WTC11 (cell line): ENCODE measurements around the gene DCD.

Experiments
- CREB1 ChIP-seq: sonication (generic); formaldehyde crosslinking; IDR thresholded peaks from 2 replicates; pipeline ENCODE4 v1.8.0; 2023; ENCODE audit warnings: mild to moderate bottlenecking, missing genetic modification reagents
- CTCF ChIP-seq: fragments of 200-600 bp; IDR thresholded peaks from 2 replicates; pipeline ENCODE4 v1.8.0; 2022; ENCODE audit warnings: antibody characterized with exemption
- EMX1 ChIP-seq: fragments of 250-450 bp; sonication (Bioruptor Pico); IDR thresholded peaks from 2 replicates; pipeline ENCODE4 v1.8.0; 2021; ENCODE audit warnings: mild to moderate bottlenecking
- GRHL2 ChIP-seq: fragments of 250-450 bp; sonication (Bioruptor Pico); IDR thresholded peaks from 2 replicates; pipeline ENCODE4 v1.8.0; 2022; ENCODE audit warnings: mild to moderate bottlenecking, moderate library complexity; ENCODE audit not compliant: insufficient replicate concordance, severe bottlenecking
- KAT7 ChIP-seq: sonication (generic); formaldehyde crosslinking; IDR thresholded peaks from 2 replicates; pipeline ENCODE4 v1.8.1; 2023; ENCODE audit warnings: missing genetic modification reagents, mild to moderate bottlenecking, borderline replicate concordance
- USF2 ChIP-seq: sonication (generic); formaldehyde crosslinking; IDR thresholded peaks from 2 replicates; pipeline ENCODE4 v1.8.1; 2023; ENCODE audit warnings: mild to moderate bottlenecking, missing genetic modification reagents, moderate library complexity
- ZBTB21 ChIP-seq: sonication (generic); formaldehyde crosslinking; IDR thresholded peaks from 2 replicates; pipeline ENCODE4 v1.8.1; 2023; ENCODE audit warnings: mild to moderate bottlenecking, missing genetic modification reagents, borderline replicate concordance
- ZNF138 ChIP-seq: sonication (generic); formaldehyde crosslinking; conservative IDR thresholded peaks from 2 replicates; pipeline ENCODE4 v1.8.1; 2022; ENCODE audit warnings: mild to moderate bottlenecking, moderate library complexity, missing genetic modification reagents
- TF ChIP-seq, protein P1 (sequence below): fragments of 250-450 bp; sonication (Bioruptor Pico); IDR thresholded peaks from 2 replicates; pipeline ENCODE4 v2.1.2; 2022; ENCODE audit warnings: mild to moderate bottlenecking, moderate library complexity
- TF ChIP-seq, protein P2 (sequence below): sonication (generic); formaldehyde crosslinking; IDR thresholded peaks from 2 replicates; pipeline ENCODE4 v1.8.0; 2022; ENCODE audit warnings: mild to moderate bottlenecking, missing genetic modification reagents

- TF ChIP-seq GRHL2 (CRISPR knock-in tag) (no peak), CREB1 (CRISPR knock-in tag) (no peak), CTCF (no peak), ZNF138 (no peak), EMX1 (CRISPR knock-in tag) (no peak), KAT7 (no peak), ZBTB21 (CRISPR knock-in tag) (no peak), USF2 (CRISPR knock-in tag) (no peak)
- TF ChIP-seq, protein P1, sequence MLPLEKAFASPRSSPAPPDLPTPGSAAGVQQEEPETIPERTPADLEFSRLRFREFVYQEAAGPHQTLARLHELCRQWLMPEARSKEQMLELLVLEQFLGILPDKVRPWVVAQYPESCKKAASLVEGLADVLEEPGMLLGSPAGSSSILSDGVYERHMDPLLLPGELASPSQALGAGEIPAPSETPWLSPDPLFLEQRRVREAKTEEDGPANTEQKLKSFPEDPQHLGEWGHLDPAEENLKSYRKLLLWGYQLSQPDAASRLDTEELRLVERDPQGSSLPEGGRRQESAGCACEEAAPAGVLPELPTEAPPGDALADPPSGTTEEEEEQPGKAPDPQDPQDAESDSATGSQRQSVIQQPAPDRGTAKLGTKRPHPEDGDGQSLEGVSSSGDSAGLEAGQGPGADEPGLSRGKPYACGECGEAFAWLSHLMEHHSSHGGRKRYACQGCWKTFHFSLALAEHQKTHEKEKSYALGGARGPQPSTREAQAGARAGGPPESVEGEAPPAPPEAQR: no peak
- TF ChIP-seq, protein P2, sequence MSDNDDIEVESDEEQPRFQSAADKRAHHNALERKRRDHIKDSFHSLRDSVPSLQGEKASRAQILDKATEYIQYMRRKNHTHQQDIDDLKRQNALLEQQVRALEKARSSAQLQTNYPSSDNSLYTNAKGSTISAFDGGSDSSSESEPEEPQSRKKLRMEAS (CRISPR knock-in tag): no peak
Observed at GRCh38 chr12:54595471-54595870, 52.7 kb downstream of the DCD start.
